ENCODE data around the gene G3BP2. TPM values are rescaled to one million over a fixed set of nuclear protein-coding genes. Genes with fewer than 3 reads are reported as not detected.

The G3BP2 gene
- total RNA-seq, 1 donor from 2014 or later = 135 TPM

- Histone ChIP-seq H3K36me3 (ENCODE audit: control insufficient read depth, insufficient read depth, low read length) (no peaks in the 10 kb centered on the region), H3K27me3 (ENCODE audit: control insufficient read depth, insufficient read depth, low read length) (no peaks in the 10 kb centered on the region), H3K4me3 (ENCODE audit: low read depth, low read length) (no peak overlapping the region)
- TF ChIP-seq CTCF (IDR thresholded peaks at IDR 0.05; ENCODE audit: insufficient read depth, low read length, poor library complexity, severe bottlenecking) = no peak
- no peak for DNase-seq (ENCODE audit: low read depth)
Measured at GRCh38 chr4:75599647-75600046, 73.6 kb downstream of the G3BP2 start.

GRCh38 chr4:75598390-75598789 is 74.8 kb downstream of the G3BP2 start:
- no peak overlapping the region for H3K4me3 ChIP-seq (ENCODE audit: low read depth, low read length)
- DNase-seq (ENCODE audit: low read depth) = peak; percentile 55

GRCh38 chr4:75596061-75596460 is 77.2 kb downstream of the G3BP2 start:
- Histone ChIP-seq H3K27me3 (ENCODE audit: control insufficient read depth, insufficient read depth, low read length) (no peaks in the 10 kb centered on the region), H3K36me3 (ENCODE audit: control insufficient read depth, insufficient read depth, low read length) (no peaks in the 10 kb centered on the region), H3K4me3 (ENCODE audit: low read depth, low read length) (no peak overlapping the region)
- TF ChIP-seq CTCF (IDR thresholded peaks at IDR 0.05; ENCODE audit: insufficient read depth, low read length, poor library complexity, severe bottlenecking) = no peak
- no peak for DNase-seq (ENCODE audit: low read depth)

More at GRCh38 chr4:75598390-75598789, 74.8 kb downstream of the G3BP2 start:
- Histone ChIP-seq H3K27me3 (ENCODE audit: control insufficient read depth, insufficient read depth, low read length) (no peaks in the 10 kb centered on the region), H3K36me3 (ENCODE audit: control insufficient read depth, insufficient read depth, low read length) (no peaks in the 10 kb centered on the region)
- TF ChIP-seq CTCF (IDR thresholded peaks at IDR 0.05; ENCODE audit: insufficient read depth, low read length, poor library complexity, severe bottlenecking) = no peak

GRCh38 chr4:75593393-75593792 is 79.8 kb downstream of the G3BP2 start:
- no peaks in the 10 kb centered on the region for H3K27me3 ChIP-seq (ENCODE audit: control insufficient read depth, insufficient read depth, low read length)
- no peaks in the 10 kb centered on the region for H3K36me3 ChIP-seq (ENCODE audit: control insufficient read depth, insufficient read depth, low read length)
- no peak for DNase-seq (ENCODE audit: low read depth)
- no peak overlapping the region for H3K4me3 ChIP-seq (ENCODE audit: low read depth, low read length)
- no peak for TF ChIP-seq CTCF (IDR thresholded peaks at IDR 0.05; ENCODE audit: insufficient read depth, low read length, poor library complexity, severe bottlenecking)

Other genes starting within 250 kb of the G3BP2 start
- 20.3 and 25.9 TPM in 2 replicates for gene RCHY1, start 159.0 kb downstream of the G3BP2 start, total RNA-seq
- gene THAP6, start 158.9 kb downstream of the G3BP2 start, total RNA-seq = 12.4 and 16.0 TPM in 2 replicates
- gene ODAPH, start 117.3 kb downstream of the G3BP2 start, total RNA-seq = 0.41 and 0.63 TPM in 2 replicates
- gene CDKL2, start 42.9 kb downstream of the G3BP2 start, total RNA-seq = 3.9 and 4.1 TPM in 2 replicates
- 58.1 and 62.4 TPM in 2 replicates for gene USO1, start 51.2 kb upstream of the G3BP2 start, total RNA-seq
- gene PPEF2, start 229.0 kb upstream of the G3BP2 start, total RNA-seq = not detected in 2 replicates

All from kidney epithelial cell (primary cell).